Measurements from ENCODE around the gene ZMAT2.
A peak's percentile ranks its signal among the peaks of the same experiment; 100 is the strongest.
"Not testable (repeated sequence)": the region's sequence is repeated elsewhere in the genome, so short reads cannot be mapped to it uniquely, and the experiment has no call there.

Gene ZMAT2, protein sequence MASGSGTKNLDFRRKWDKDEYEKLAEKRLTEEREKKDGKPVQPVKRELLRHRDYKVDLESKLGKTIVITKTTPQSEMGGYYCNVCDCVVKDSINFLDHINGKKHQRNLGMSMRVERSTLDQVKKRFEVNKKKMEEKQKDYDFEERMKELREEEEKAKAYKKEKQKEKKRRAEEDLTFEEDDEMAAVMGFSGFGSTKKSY

DNA sequence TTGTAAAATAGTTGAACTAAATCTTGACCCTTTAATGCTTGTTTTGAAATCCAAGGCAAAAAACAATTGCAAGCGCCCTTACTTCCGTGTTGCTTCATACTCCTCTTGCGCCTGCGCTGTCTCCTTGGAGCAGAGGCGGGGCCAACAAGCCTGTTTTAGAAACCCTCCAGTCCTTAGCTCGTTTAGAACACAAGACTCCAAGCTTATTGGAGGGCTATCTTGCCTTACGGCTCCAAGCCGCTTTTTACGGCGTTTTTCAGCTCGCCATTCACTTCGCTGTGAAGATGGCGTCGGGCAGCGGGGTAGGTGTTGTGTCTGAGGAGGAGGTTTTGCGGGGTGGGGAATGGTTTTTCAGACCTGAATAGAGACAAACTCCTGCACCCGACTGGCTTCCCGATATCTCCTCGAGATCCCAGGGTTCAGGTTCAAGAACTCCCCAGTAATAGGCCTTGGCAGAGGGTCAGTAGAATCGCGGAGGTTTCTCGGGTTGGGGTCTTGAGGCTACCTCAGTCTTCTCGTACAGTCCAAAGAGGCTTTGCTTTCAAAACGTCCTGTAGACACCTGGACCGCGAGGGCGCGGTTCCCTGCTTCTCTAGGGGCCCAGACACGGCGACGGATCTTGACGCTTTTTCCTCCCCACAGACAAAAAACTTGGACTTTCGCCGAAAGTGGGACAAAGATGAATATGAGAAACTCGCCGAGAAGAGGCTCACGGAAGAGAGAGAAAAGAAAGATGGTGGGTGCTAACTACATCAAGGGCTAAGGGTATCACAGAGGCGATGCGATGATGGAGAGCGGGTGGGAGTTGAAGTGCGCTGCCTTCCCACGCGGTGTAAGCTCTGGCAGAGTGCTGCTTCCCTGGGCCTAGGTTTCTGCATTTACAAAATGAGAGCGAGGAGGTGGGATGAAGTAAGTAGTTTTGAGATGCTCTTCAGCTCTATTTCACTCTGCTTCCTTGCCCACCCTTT lies at the start of gene ZMAT2:
Gene ZMAT2, plus strand, starts transcription at position 271 of the 968 bp plus-strand sequence. Its CDS starts 14 bp downstream, at position 285.
- FAIRE-seq (peak; percentile 93), DNase-seq (ENCODE audit: insufficient read length, low spot score) (peak; percentile 49)
- TF ChIP-seq POLR2A (IDR thresholded peaks at IDR 0.05; ENCODE audit: low read depth, low read length), result peak; percentile 37; the same call in 1 of the 2 replicates

DNA sequence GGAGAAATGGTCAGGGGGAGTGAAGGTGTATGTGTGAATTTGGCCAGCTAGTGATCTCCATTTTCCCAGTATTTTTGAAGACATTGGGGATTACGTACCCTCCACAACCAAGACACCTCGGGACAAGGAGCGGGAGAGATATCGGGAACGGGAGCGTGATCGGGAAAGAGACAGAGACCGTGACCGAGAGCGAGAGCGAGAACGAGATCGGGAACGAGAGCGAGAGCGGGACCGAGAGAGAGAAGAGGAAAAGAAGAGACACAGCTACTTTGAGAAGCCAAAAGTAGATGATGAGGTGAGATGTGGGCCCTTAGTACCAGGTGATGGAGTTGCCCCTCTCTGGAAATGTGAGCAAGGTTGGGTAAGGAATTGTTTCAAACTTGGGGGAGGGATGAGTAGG lies 41.4 kb upstream of the ZMAT2 start:
- FAIRE-seq (no peak), DNase-seq (ENCODE audit: insufficient read length, low spot score) (no peak)
- no peak for TF ChIP-seq POLR2A (IDR thresholded peaks at IDR 0.05; ENCODE audit: low read depth, low read length)

DNA sequence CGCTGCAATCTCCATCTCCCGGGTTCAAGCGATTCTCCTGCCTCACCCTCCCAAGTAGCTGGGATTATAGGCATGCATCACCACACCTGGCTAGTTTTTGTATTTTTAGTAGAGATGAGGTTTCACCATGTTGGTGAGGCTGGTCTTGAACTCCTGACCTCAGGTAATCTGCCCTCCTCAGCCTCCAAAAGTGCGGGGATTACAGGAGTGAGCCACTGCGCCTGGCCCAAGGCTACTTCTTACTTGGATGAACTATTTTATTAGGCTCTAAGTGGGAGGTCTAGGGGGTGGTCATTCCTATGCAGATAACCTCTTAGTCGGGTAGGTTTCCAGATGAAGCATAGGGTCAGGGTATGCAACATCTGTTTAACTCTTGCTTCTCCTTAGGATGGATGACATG lies 39.9 kb upstream of the ZMAT2 start:
- not testable (repeated sequence) for DNase-seq (ENCODE audit: insufficient read length, low spot score); FAIRE-seq

DNA sequence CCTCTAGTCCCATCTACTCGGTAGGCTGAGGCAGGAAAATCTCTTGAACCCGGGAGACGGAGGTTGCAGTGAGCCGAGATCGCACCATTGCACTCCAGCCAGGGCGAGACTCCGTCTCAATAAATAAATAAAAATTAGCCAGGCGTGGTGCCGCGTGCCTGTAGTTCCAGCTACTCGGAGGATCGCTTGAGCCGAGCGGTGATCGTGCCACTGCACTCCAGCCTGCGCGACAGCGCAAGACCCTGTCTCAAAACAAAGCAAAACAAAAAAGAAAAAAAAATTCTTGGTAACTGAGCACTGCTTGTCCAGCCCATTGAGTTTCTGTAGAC lies 36.3 kb upstream of the ZMAT2 start:
- DNase-seq (ENCODE audit: insufficient read length, low spot score), result no peak
- no peak for TF ChIP-seq POLR2A (IDR thresholded peaks at IDR 0.05; ENCODE audit: low read depth, low read length)
- no peak for FAIRE-seq

DNA sequence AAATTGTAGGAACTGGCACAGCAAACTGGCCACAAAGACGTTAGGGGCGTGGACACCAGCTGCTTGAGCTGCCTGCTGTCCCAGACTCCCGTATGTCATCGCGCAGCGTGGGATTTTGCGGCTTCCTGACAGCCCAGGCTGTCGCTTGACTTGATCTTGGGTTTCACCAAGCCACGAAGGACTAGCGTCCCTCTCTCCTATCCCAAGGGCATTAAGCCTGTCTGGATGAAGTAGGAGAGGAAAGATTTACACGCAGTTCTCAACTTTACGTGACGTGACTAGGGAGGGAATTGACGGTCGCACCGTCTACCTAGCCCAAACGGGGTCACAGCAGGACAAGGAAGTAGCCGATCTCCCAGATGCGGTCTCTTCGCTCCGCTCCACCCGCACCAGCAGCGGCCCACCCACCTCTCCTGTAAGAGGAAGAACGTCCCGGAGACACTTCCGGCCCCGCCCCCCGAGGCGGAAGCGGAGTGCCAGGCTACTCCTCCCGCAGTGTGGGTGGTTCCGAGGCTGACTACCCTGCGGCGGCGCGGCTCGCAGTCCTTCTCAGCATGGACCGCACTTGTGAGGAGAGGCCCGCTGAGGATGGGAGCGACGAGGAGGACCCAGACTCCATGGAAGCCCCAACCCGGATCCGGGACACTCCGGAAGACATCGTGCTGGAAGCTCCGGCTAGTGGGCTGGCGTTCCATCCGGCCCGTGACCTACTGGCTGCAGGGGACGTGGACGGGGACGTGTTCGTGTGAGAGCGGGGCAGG lies 35.7 kb upstream of the ZMAT2 start, which contains the start of gene WDR55:
Gene WDR55, plus strand, starts transcription at position 546 of the 761 bp plus-strand sequence. Its CDS starts 9 bp downstream, at position 555.
- peak; percentile 93 for TF ChIP-seq POLR2A (IDR thresholded peaks at IDR 0.05; ENCODE audit: low read depth, low read length)
- peak; percentile 94 for DNase-seq (ENCODE audit: insufficient read length, low spot score)
- no peak for FAIRE-seq

DNA sequence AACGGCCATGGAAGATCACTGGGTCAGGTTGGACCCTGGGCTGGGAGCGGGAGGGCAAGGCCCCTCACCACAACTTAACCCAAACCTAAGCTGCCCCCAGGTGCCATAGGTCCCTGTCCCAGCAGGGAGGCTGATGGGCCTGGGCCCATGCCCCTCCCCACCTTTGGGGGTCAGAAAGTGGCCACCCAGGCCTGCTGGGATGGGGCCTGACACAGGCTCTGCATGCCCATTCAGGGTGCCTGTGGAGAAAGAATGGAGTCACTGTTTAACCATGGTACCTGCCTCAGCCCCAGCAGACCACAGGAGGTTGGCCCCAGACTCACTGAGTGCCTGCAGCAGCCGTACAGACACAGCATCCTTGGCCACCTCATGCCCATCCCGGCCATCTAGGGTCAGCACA lies 29.2 kb upstream of the ZMAT2 start:
- not testable (repeated sequence) for FAIRE-seq; DNase-seq (ENCODE audit: insufficient read length, low spot score)

DNA sequence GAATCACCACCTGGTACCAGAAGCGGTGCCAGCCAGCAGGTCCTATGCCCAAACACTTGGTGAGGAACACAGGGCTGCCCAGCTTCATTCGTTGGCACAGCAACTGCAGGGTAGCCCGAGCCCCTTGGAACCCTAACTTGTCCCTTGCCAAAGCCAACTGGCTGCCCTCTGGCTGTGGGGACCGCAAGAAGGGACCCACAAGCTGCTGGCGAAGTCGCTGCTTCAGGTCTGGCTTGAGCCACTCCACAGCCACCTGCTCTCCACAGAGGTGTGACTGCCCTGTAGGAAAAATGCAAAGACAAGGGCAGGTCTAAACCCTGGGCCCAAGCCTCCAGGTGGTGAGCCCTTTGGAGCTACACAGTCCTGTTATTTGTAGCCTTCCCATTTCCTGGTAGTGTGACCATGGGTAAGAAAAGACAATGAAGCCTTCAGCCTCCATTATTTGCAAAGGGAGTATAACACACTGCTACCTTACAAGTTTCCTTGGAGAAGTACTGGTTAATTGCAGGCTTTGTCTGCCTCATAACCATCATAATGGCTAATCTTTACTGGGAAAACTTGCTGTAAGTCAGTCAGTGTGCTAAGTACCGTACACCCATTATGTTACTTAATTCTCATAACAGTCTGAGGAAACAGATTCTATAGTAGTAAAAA lies 28.6 kb upstream of the ZMAT2 start:
- FAIRE-seq, result no peak
- no peak for TF ChIP-seq POLR2A (IDR thresholded peaks at IDR 0.05; ENCODE audit: low read depth, low read length)
- no peak for DNase-seq (ENCODE audit: insufficient read length, low spot score)

DNA sequence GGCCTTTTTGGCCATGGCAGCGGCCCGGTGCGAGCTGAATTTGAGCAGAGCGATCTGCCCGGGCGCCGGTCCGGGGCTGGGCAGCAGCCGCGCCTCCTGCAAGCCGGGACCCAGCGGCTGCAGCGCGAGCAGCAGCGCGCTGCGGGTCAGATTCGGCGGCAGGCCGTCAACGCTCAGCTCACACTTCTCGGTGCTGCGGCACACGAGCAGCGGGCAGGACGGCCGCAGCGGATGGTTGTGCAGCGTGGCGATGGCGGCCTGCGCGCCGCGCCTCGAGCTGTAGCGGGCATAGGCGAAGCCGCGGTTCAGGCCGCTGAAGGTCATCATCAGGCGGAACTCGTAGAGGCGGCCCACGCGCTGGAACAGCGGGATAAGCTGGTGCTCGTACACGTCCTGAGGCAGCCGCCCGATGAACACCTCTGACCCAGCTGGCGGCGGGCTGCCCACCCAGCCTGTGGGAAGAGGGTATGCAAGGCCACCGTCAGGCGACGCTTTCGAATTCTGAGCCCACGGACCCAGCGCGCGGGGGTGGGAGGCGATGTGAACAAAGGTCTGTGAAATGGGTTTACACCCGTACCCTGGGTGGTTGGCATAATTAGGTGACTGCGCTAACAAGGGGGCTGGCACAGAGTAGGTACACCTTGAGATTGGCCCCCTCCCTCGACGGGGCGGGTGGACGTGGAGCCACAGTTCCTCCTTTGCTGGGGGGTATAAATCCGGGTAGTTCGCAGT lies 27.6 kb upstream of the ZMAT2 start:
- FAIRE-seq (no peak), DNase-seq (ENCODE audit: insufficient read length, low spot score) (no peak)
- no peak for TF ChIP-seq POLR2A (IDR thresholded peaks at IDR 0.05; ENCODE audit: low read depth, low read length)

DNA sequence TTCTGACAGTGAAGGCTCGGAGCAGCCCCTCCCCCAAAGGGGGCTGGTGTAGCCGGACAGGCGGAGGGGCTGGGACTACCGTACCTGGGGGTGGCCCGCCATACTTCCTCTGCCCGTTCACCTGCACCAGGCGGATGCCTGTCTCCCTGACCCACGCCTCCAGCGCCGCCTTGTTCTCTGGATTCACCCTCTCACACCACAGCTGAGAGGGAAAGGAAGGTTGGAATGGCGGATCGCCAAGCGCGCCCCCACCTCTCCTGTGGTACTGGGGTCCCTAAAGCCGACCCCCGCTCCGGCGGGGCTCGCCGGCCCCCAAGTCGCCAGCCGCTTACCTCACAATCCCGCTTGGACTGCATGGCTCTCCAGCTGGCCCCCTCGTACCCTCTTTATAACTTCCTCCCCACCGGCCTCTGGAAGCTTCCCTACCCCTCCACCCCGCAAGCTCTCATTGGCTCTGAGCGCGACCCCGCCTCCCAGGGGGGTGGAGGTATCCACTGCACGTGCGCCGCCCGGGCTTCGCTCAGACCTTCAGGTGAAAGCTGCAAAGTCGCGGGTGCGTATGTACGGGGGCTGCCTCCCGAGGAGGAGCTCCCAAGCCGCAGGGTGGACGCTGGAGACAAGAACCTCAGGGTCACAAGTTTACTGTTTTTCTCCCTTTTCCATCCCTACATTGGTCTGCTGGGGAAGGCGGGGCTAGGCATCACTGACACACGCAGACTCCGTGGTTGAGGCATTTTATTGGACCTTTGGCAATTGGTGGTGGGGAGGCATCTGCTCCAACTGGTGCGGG lies 26.9 kb upstream of the ZMAT2 start, which contains the start of gene DND1:
Gene DND1, minus strand, starts transcription at position 390 of the 790 bp plus-strand sequence. Its CDS starts 34 bp downstream, at position 356.
- DNase-seq (ENCODE audit: insufficient read length, low spot score) (no peak), FAIRE-seq (no peak)
- TF ChIP-seq POLR2A (IDR thresholded peaks at IDR 0.05; ENCODE audit: low read depth, low read length), result no peak

DNA sequence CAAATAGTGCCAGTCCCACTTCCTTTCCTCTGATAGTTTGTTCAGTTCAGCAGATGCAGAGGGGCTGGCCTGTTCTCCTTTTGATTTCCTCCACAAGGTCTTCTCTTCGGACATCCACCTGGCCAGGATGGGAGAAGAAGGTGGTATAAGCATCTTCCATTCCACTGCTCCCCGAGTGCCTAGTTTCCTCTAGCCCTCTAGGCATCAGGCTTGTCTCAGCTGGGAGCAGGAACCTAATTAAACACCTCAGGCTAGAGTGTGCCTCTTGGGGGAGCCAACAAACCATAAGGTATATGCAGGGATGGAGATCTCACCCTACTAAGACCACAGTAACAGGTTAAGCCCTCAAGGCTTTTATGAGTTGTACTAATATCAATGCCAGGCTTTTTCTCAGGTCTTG lies 26.0 kb upstream of the ZMAT2 start:
- FAIRE-seq (no peak), DNase-seq (ENCODE audit: insufficient read length, low spot score) (no peak)
- no peak for TF ChIP-seq POLR2A (IDR thresholded peaks at IDR 0.05; ENCODE audit: low read depth, low read length)

DNA sequence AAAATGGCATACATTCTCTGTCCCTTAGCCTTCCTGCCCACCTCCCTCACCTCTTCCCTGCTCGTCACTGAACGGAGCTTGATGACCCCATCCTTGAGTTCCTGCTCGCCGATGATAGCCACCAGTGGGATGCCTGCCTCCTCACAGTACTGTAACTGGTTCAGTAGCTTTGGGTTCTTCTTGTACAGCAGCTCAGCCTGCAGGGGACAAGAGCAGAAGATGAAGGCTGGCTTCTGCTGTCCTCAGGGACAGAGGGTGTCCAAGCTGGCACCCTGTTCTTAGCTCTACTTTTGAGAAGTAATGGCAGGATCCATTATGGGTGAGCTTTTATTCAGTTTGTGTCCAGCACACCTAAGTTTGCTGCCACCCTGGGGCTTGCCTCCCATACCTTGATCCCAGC lies 25.6 kb upstream of the ZMAT2 start:
- no peak for DNase-seq (ENCODE audit: insufficient read length, low spot score)
- TF ChIP-seq POLR2A (IDR thresholded peaks at IDR 0.05; ENCODE audit: low read depth, low read length), result no peak
- FAIRE-seq, result no peak

DNA sequence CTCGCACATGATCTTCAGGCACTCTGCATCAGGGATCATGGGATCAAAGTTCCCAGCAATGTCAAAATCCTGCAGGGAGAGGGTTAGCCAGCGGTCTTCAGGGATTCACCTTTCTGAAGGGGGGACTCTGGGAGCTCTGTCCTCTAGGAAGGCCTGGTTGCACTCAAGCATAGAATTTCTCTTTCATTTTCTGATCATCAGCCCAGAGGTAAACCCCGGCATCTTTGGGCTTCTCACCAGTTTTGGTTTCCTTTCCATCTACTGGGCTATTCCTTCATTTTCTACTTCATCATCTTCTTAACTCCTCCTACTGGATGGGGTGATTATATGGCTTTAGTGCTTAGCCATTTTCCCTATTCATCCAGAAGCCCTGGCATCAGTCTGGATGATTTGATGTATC lies 22.3 kb upstream of the ZMAT2 start:
- TF ChIP-seq POLR2A (IDR thresholded peaks at IDR 0.05; ENCODE audit: low read depth, low read length), result no peak
- DNase-seq (ENCODE audit: insufficient read length, low spot score) (no peak), FAIRE-seq (no peak)
